Occipital lobe (tissue), 2 donors: ENCODE data around the gene HLA-DQB1. TPM values are rescaled to one million over a fixed set of nuclear protein-coding genes. Genes with fewer than 3 reads are reported as not detected.
A peak's percentile ranks its signal among the peaks of the same experiment; 100 is the strongest.

ENCODE experiments used
- DNase-seq: peaks from one replicate; lab custom pipeline; 2025; lab: John Stamatoyannopoulos, UW
- total RNA-seq: library from RNA; depleted of rRNA; stranded (reverse); fragments of >200 nt; gene quantifications from one replicate; pipeline ENCODE4 v1.2.3, GENCODE V29; 2014

Gene HLA-DQB1
- total RNA-seq, 1 donor from 2014 or later, result 0.16 TPM

DNA sequence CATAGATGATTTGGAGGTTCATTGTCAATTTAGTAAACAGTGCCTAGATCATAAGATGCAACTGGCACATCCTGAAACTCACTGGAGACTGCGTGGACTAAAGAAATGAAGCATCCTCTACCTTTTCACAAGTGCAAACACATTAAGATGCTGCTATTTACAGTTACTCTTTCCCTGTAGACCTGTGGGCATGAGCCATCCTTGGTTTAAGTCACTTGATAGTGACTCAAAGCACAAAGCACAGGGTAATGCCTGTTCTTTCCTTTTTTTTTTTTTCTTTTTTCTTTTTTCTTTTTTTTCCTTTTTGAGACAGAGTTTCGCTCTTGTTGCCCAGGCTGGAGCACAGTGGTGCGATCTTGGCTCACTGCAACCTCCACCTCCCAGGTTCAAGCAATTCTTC is 39.2 kb downstream of the HLA-DQB1 start:
- no peak for DNase-seq

DNA sequence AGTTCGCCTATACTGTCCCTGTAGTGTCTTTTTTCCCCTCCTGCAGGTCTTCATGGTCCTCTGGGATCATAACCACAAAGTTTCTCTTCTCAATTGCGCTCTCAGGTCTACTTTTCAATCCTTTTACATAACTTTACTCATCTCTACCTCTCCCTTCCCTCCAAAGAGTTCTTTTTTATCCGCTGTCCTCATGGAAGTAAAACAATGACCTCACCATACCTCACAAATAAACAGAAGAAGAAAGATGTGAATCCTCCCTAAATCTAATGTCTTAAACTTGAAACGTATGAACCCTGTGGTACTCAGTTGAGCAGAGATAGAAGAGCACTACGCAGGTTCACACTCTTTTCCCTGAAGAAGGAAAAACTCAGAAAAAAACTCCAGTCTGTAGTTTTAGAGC is 41.3 kb downstream of the HLA-DQB1 start:
- DNase-seq, result no peak

DNA sequence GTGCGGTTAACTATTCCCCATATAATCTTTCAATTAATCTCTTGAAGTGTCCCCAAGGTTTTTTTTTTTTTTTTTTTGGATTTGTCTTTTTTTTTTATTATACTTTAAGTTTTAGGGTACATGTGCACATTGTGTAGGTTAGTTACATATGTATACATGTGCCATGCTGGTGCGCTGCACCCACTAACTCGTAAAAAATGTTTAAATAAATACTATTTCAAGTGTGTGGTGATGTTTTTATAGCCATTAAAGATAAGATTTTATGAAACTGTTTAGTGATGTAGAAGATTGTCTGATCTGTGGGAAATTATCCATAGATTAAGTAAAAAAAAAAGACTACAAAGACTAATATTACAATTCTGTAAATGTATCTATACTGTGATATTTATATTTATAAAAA is 41.9 kb downstream of the HLA-DQB1 start:
- DNase-seq, result no peak

DNA sequence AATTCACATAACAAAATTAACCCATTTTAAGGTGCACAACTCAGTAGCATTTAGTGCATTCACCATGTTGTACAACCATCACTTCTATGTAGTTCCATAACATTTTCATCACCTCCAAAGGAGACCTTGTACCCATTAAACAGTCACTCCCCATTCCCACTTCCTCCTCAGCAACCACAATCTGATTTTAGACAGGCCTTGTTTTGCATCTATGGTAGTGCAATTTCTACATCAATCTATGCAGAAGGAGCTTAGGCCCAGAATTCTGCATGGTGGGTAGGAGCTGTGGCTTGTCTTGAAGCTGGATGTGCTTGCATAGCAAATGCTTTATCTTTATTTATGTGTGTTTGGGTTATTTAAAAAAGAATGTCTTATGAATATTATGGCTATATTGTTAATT is 42.8 kb downstream of the HLA-DQB1 start:
- no peak for DNase-seq

DNA sequence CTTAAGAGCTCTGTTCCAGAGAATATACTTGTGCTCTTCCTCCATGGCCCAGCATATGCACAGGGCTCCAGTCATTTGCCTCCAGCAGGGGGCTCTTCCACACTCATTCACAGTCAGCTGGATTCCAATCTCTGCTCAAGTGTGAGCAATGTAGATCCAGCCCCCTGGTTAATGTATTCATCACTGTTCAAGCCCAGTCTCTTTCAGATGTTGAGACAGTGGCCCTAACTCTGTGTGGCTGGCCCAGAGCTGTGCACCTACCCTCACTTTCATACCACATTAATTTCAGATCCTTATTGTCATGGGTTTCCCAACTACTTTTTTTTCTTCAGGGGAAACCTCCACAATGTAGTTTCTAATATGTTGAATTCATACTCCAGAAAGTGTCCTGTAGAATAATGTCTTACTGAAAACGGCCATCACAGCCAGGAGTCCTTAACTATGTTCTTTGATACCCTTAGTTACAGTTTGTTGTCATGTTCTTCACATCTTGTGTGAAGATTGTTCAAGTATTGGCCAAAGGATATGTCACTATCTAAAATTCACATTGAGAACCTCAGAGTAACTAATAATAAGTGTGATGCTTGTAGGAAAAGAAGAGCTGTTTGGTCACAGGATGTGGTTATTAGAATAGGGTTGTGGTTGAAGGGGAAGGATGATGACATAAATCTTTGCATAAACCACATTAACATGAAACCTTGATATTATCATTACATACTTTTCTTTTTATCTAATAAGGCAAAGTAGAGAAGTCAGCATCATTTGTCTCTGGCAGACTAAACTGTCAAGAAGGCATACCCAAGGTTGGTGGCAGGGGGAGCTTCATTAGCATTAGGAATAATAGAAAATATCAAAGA is 43.7 kb downstream of the HLA-DQB1 start:
- DNase-seq, result no peak

DNA sequence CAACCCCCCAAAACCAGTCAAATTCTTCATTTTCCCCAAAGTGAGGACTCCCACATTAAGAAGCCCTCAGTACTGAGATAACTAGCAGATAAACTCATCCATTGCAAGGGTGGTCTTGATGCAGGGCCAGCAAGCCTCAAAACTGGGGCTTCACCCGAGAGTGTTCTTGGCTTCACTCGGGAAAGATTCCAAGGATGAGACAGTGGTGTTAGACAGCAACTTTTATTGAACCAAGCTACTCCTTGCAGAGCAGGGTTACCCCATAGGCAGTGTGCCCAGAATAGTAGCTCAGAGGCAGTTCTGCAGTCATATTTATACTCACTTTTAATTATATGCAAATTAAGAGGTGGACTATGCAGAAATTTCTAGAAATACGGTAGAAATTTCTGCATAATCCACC is 45.1 kb downstream of the HLA-DQB1 start:
- no peak for DNase-seq

DNA sequence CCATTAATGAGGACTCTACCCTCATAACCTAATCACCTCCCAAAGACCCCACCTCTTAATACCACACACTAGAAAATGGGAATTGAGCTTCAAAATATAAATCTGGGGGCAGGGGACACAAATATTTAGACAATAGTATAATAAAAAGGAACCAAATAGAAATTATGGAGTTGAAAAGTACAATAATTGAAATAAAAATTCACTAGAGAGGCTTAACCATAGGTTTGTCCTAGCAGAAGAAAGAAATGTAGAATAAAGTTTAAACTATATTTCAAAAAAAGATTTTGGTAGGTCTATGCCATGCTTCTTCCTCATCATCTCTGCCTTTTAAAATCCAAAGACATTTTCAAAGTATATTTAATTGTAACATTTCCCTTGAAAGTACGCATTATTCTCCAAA is 48.7 kb downstream of the HLA-DQB1 start:
- no peak for DNase-seq

DNA sequence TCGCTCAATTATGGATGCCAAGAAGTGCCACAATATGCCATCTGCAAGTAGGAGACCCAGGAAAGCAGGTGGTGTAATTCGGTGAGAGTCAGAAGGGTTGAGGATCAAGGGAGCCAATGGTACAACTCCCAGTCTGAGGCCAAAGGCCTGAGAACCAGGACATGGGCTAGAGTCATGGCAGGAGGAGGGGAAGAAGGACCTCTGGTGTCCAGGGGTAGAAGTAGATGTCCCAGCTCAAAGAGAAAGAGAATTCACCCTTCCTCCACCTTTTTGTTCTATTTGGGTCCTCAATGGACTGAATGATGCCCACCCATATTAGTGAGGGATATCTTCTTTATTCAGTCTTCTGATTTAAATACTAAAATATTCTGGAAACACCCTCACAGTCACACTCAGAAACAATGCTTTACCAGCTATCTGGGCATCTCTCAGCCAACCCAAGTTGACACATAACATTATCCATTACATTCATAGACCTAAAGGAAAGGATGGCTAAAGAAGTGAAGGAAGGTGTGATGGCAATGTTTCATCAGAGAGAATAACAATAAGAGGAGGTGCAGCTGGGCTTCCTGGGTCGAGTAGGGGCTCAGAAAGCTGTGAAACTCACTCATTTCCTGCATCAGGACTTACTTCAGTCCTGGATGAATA is 50.4 kb downstream of the HLA-DQB1 start:
- no peak for DNase-seq

DNA sequence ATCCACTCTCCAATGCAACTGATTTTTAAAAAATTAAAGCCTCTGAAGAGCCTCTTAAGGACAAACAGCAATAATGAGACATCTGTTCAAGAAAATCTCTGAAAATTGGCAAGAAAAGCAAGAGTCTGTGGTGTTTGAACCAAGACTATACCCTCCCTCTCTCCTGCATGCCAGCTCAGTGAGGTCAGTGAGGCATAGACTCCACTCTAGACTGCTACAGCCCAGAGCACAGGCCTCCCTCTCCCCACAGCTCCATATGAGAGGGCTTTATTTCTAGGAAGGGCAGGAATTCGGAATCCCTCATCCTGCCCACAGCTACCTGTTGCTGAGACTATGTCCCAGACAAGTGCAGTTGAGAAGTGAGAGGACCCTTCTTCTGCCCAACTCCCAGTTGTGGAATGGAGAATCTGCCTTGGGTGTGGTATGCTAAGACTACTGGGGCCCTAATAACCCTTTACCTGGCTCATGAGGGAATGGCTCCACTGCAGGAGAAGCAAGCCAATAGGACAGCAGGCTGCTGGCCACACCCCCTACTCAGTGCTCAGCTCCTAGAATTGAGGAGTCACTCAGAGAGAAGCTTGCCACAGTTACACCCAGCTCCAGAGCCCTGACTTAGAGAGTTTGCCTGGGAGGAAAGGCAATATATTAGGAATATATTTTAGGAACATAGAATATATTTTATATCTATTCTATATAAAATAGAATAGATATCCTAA is 51.9 kb downstream of the HLA-DQB1 start:
- DNase-seq, result no peak

DNA sequence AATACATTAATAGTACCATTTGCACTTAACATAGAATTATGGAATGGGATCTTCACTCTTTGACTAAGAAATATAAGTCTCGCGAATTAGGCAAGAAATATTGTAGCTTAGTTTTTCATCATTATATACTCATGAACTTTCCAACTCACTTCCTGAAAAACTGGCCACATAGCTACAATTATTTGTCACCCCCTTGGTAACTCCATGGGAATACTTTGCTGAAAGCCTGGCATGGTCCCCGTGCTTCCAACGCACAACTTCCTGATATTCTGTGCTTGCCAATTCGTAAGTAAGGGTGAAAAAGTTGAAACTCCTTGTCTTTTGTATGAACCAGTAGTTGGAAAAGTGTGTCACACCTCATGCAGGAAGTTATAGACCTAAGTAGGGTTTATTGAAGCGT is 53.0 kb downstream of the HLA-DQB1 start:
- no peak for DNase-seq

DNA sequence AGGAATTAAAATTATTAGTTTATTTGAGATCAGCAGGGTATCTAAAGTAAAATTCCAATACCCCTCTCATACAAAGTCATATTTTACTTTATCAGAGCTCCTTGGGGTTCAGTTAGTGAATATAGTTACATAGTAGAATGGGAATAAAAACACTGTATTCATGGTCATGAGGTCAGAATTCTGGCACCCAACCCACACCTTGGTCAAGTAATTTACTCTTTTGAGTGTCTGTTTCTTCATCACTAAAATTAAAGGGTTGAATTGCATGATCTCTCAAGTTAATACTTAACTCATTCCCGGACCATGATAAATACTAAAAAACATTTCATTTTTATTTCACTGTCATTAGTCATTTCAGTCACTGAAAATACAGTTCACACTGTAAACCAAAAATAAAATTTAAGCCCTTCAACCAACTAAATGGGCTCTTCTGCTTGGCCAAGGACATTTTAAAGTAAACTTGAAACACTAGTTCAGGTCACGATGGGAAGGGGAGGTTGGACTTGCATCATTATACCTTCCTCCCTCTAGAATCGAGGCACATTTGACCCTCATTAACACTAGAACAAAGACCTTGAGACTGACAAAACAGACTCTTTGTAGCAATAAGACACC is 55.7 kb downstream of the HLA-DQB1 start:
- no peak for DNase-seq

DNA sequence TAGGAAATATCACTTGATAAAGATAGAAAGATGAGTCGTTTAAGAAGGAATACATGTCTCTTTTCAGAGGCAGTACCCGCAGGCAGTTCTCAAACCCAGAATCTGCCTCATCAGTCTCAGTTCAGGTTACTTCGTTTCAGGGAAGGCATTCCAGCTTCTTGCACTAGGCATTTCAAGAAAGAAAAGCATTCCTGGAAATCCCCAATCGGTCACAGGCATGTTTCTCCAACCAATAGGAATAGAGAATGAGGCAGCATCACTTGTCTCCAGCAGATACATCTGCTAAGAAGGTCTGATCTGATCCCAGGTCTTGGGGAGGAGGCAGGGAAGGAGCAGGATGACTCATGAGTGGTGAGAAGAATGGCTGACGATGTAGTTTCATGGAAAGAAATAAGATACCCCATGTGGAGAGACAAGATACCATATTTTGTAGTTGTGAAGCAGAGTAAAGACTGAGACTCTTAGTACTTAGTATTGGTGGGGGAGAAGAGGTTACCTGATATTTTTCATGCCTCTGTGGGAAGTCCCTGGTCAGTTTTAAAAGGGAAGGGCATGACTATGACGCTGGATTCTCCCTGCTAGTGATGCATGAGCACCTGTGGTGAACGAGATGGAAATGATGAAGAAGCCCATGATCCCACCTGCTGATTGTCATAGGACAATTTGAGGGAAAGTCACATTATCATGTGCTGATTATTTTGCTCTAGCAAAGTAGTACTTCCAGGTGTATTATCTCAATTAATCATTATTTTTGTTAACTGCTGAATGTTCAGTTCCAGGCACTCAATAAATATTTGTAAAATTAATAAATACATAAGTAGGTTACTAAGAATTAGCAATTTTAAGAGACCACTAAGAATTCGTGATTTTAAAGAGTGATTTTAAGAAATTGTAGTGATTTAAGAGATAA is 56.5 kb downstream of the HLA-DQB1 start:
- DNase-seq, result peak; percentile 22

Other genes with a start within 250 kb of the HLA-DQB1 start
- 3.9 TPM for gene HLA-DRA, start 226.8 kb downstream of the HLA-DQB1 start, total RNA-seq
- not detected for gene HLA-DRB5, start 136.4 kb downstream of the HLA-DQB1 start, total RNA-seq
- gene HLA-DRB1, start 76.8 kb downstream of the HLA-DQB1 start, total RNA-seq, result 0.16 TPM
- 0.16 TPM for gene HLA-DQA1, start 29.3 kb downstream of the HLA-DQB1 start, total RNA-seq
- 0.16 TPM for gene HLA-DQA2, start 74.7 kb upstream of the HLA-DQB1 start, total RNA-seq
- gene HLA-DQB2, start 96.9 kb upstream of the HLA-DQB1 start, total RNA-seq, result not detected
- gene HLA-DOB, start 150.3 kb upstream of the HLA-DQB1 start, total RNA-seq, result not detected
- 3.9 TPM for gene TAP2, start 172.1 kb upstream of the HLA-DQB1 start, total RNA-seq
- gene PSMB8, start 177.4 kb upstream of the HLA-DQB1 start, total RNA-seq, result 5.3 TPM
- gene TAP1, start 187.0 kb upstream of the HLA-DQB1 start, total RNA-seq, result 7.5 TPM
- 5.8 TPM for gene PSMB9, start 187.5 kb upstream of the HLA-DQB1 start, total RNA-seq